Ascending aorta (tissue), 2 donors: Measurements from ENCODE around the gene SLC35F2. TPM values are rescaled to one million over a fixed set of nuclear protein-coding genes. Genes with fewer than 3 reads are reported as not detected.

ENCODE experiments used
- DNase-seq, 2 donors: peaks; one replicate each; pipeline ENCODE4 v3.0.0-alpha.2; 2019; ENCODE audit warnings: low spot score in 2 of 2
- H3K27ac ChIP-seq, 2 donors: fragments of 200-600 bp; sonication (generic); one replicate each; pipeline ENCODE4 v1.5.1; 2016 to 2017; ENCODE audit warnings: mild to moderate bottlenecking in 1 of 2
- H3K27me3 ChIP-seq: fragments of 200-600 bp; sonication (generic); one replicate; pipeline ENCODE4 v1.5.1; 2017
- H3K36me3 ChIP-seq, 2 donors: fragments of 200-600 bp; sonication (generic); one replicate each; pipeline ENCODE4 v1.5.1; 2016
- H3K4me1 ChIP-seq, 2 donors: fragments of 200-600 bp; sonication (generic); one replicate each; pipeline ENCODE4 v1.5.1; 2016 to 2017; ENCODE audit warnings: mild to moderate bottlenecking in 1 of 2
- H3K4me3 ChIP-seq, 2 donors: fragments of 200-600 bp; sonication (generic); one replicate each; pipeline ENCODE4 v1.5.1; 2016 to 2017; ENCODE audit warnings: mild to moderate bottlenecking in 1 of 2
- H3K9me3 ChIP-seq, 2 donors: fragments of 200-600 bp; sonication (generic); one replicate each; pipeline ENCODE4 v1.5.1; 2016
- CTCF ChIP-seq, 3 experiments: fragments of 200-600 bp in 2 of 3; fragments of 450-650 bp in 1 of 3; sonication (generic) in 2 of 3; IDR thresholded peaks; one replicate each; pipeline ENCODE4 v1.5.1; 2016 to 2019; ENCODE audit warnings: antibody characterized with exemption in 3 of 3, mild to moderate bottlenecking in 1 of 3, moderate library complexity in 1 of 3
- intact Hi-C: fragments of 100-400 bp; cut with DNase I; formaldehyde crosslinking; loops from one replicate; pipeline ENCODE4 v1.15.1; 2023
- total RNA-seq: library from RNA; depleted of rRNA; stranded (reverse); fragments of >200 nt; gene quantifications from one replicate; pipeline ENCODE4 v1.1.0, GENCODE V29; 2016

Gene SLC35F2
- total RNA-seq, 1 donor from 2014 or later: 5.4 TPM

- TF ChIP-seq CTCF (IDR thresholded peaks at IDR 0.05): no peak
- no peaks in the 10 kb centered on the region for H3K9me3 ChIP-seq
- intact Hi-C loops: no loop called here
These were observed 37.2 kb downstream of the SLC35F2 start for GRCh38 chr11:107821199-107821927.

GRCh38 chr11:107819361-107820014 lies 39.1 kb downstream of the SLC35F2 start:
- no peaks in the 10 kb centered on the region for H3K9me3 ChIP-seq
- intact Hi-C loops: no loop called here
- no peaks in the 10 kb centered on the region for H3K36me3 ChIP-seq
- no peak for TF ChIP-seq CTCF (IDR thresholded peaks at IDR 0.05)
- no peak overlapping the region for H3K4me3 ChIP-seq
- no peak overlapping the region for H3K27ac ChIP-seq
- DNase-seq: no peak
- no peaks in the 10 kb centered on the region for H3K4me1 ChIP-seq
- no peaks in the 10 kb centered on the region for H3K27me3 ChIP-seq

More at GRCh38 chr11:107821199-107821927, 37.2 kb downstream of the SLC35F2 start:
- Histone ChIP-seq H3K36me3 (no peaks in the 10 kb centered on the region), H3K4me3 (no peak overlapping the region), H3K27ac (no peak overlapping the region), H3K4me1 (no peaks in the 10 kb centered on the region), H3K27me3 (no peaks in the 10 kb centered on the region)
- no peak for DNase-seq

- no peaks in the 10 kb centered on the region for H3K36me3 ChIP-seq
- no peak overlapping the region for H3K4me3 ChIP-seq
- H3K27me3 ChIP-seq: no peaks in the 10 kb centered on the region
- no peaks in the 10 kb centered on the region for H3K4me1 ChIP-seq
- no peak for DNase-seq
- intact Hi-C loops: no loop called here
- H3K27ac ChIP-seq: no peak overlapping the region
- no peak for TF ChIP-seq CTCF (IDR thresholded peaks at IDR 0.05)
- no peaks in the 10 kb centered on the region for H3K9me3 ChIP-seq
These were observed 40.1 kb downstream of the SLC35F2 start for GRCh38 chr11:107818491-107818890.

- no peak for DNase-seq
- Histone ChIP-seq H3K9me3 (no peaks in the 10 kb centered on the region), H3K27ac (no peak overlapping the region), H3K4me1 (no peaks in the 10 kb centered on the region), H3K4me3 (no peak overlapping the region), H3K27me3 (no peaks in the 10 kb centered on the region), H3K36me3 (peaks cover 0 to 4% of the 10 kb centered on the region in 2 donors)
- intact Hi-C loops: no loop called here
- TF ChIP-seq CTCF (IDR thresholded peaks at IDR 0.05): no peak
These were observed 42.6 kb downstream of the SLC35F2 start for GRCh38 chr11:107816028-107816427.

GRCh38 chr11:107810875-107811274 lies 47.7 kb downstream of the SLC35F2 start:
- H3K36me3 ChIP-seq: peaks cover 0 to 19% of the 10 kb centered on the region in 2 donors
- H3K9me3 ChIP-seq: no peaks in the 10 kb centered on the region
- TF ChIP-seq CTCF (IDR thresholded peaks at IDR 0.05): no peak
- no peaks in the 10 kb centered on the region for H3K27me3 ChIP-seq
- intact Hi-C loops: no loop called here
- DNase-seq: no peak
- H3K4me3 ChIP-seq: no peak overlapping the region
- no peaks in the 10 kb centered on the region for H3K4me1 ChIP-seq
- no peak overlapping the region for H3K27ac ChIP-seq
